ENCODE measurements around the gene PIK3C2B.

PIK3C2B gene

DNA sequence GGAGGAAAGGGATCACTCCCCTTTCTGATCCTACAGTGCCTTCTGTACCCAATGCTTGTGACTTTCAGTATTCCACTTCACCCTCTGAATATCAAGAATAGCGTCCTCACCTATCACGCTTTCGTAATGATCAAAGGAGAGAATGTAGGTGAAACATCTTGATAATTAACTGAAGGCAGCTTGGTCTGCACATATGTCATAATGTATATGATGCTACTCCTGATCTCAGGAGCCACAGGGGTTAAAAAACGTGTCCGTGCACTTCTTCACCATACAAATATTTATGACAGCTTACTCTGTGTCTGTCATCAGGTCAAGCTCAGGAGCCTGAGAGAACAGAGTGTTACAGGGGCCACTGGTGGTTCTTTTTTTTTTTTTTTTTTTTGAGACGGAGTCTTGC is 1.2 kb upstream of the PIK3C2B start:
- H3K4me1 ChIP-seq (ENCODE audit: control insufficient read depth, insufficient read depth, low read depth, low read length), result peaks cover 14% of the 10 kb centered on the region
- no peak overlapping the region for H3K4me3 ChIP-seq (ENCODE audit: insufficient read depth in 1 of 2, low read depth in 1 of 2, low read length in 2 of 2)
- H3K23ac ChIP-seq (ENCODE audit: low read length in 2 of 2), result no peak overlapping the region
- peaks cover 5% of the 10 kb centered on the region for H3K9me3 ChIP-seq (ENCODE audit: control insufficient read depth, low read length)
- no peak overlapping the region for H4K8ac ChIP-seq (ENCODE audit: low read length)
- H3K79me1 ChIP-seq (replicated peaks; ENCODE audit: low read length, poor library complexity, severe bottlenecking), result peaks cover 11% of the 10 kb centered on the region
- DNase-seq, result no peak
- H3K18ac ChIP-seq (ENCODE audit: low read depth in 1 of 2, low read length in 2 of 2), result no peak overlapping the region
- peaks cover 26 to 35% of the 10 kb centered on the region in 2 experiments for H3K27me3 ChIP-seq (ENCODE audit: control insufficient read depth in 1 of 2, insufficient read depth in 1 of 2, low read length in 2 of 2)
- no peak overlapping the region for H3K4me2 ChIP-seq (ENCODE audit: low read length, poor library complexity, severe bottlenecking)
- H3K36me3 ChIP-seq (ENCODE audit: control insufficient read depth in 1 of 2, insufficient read depth in 2 of 2, low read depth in 1 of 2, low read length in 2 of 2), result no peaks in the 10 kb centered on the region
- no peak overlapping the region for H2BK5ac ChIP-seq (ENCODE audit: low read depth, low read length, poor library complexity, severe bottlenecking)
- H2BK12ac ChIP-seq (ENCODE audit: low read length in 2 of 2), result no peak overlapping the region
- no peak overlapping the region for H2AK5ac ChIP-seq (ENCODE audit: low read length, severe bottlenecking)
- H3K9ac ChIP-seq (ENCODE audit: low read length), result no peak overlapping the region
- no peak overlapping the region for H2BK15ac ChIP-seq (ENCODE audit: low read depth, poor library complexity, severe bottlenecking)
- no peak overlapping the region for H4K91ac ChIP-seq (ENCODE audit: low read length)
- H3K27ac ChIP-seq (ENCODE audit: low read length, poor library complexity, severe bottlenecking), result no peak overlapping the region
- no peak overlapping the region for H3K4ac ChIP-seq (ENCODE audit: low read depth in 1 of 2, low read length in 2 of 2)
- WGBS, result 80% methylated on average over 1 of the region's 6 CpGs
- no peak overlapping the region for H2BK120ac ChIP-seq (ENCODE audit: low read depth, low read length)
- H3K14ac ChIP-seq (ENCODE audit: low read length in 2 of 2), result no peak overlapping the region
- H2AFZ ChIP-seq (ENCODE audit: low read depth, low read length), result no peak overlapping the region

DNA sequence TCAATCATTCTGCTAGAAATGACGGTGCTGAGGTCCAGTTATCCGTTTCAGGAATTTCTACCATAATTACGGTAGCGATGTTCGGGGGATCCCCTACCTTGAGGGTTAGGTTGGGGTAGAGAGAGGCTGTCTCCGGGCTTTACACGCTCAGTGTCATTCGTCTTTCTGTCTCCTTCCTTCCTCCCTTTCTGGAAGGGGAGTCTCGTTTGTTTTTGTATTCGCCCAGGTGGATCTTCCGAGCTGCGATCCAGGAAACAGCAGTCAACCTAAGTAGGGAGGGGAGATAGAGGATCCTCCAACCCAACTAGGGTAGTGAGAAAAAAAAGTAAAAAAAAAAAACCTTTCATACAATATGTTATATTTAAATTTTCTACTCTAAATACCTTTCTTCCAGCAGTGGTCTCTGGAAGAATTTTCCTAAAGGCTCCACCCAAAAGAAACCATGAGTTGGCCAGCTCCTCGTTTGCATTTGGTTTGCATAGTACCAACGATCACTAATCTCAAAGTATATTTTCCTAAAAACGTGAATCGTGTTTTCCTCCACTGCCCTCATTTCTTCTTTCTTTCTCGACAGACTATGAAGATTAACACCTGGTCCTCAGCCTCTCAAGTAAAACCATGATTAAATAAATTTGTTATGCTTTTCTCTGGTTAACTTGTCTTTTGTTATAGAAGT is 611 bp upstream of the PIK3C2B start:
- 11% methylated on average over 9 of the region's 17 CpGs for WGBS

DNA sequence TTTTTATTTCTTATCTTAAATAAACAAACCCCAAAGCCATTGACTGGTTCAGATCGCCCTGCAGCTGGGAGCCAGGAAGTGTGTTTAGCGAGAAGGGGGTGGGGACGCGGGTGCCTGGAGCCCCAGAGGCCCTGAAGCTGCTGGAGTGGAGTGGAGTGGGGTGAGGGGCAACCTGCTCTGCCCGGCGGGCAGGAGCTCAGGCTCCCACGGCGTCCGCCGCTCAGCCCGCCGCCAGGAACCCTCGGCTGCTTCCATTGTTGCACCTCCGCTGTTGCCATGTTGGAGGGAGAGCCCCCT is 673 bp downstream of the PIK3C2B start:
- Histone ChIP-seq H4K8ac (ENCODE audit: low read length) (peak overlapping the region; percentile 92), H2AFZ (ENCODE audit: low read depth, low read length) (peak overlapping the region; percentile 62), H2BK120ac (ENCODE audit: low read depth, low read length) (peak overlapping the region; percentile 96), H2BK12ac (ENCODE audit: low read length in 2 of 2) (peak overlapping the region in 1 of 2 experiments; percentile 76), H3K27ac (ENCODE audit: low read length, poor library complexity, severe bottlenecking) (no peak overlapping the region), H3K9me3 (ENCODE audit: control insufficient read depth, low read length) (no peaks in the 10 kb centered on the region), H3K4me1 (ENCODE audit: control insufficient read depth, insufficient read depth, low read depth, low read length) (peaks cover 14% of the 10 kb centered on the region), H3K14ac (ENCODE audit: low read length in 2 of 2) (peak overlapping the region in 1 of 2 experiments; percentile 94), H3K36me3 (ENCODE audit: control insufficient read depth in 1 of 2, insufficient read depth in 2 of 2, low read depth in 1 of 2, low read length in 2 of 2) (no peaks in the 10 kb centered on the region), H3K18ac (ENCODE audit: low read depth in 1 of 2, low read length in 2 of 2) (peak overlapping the region; percentile 95 to 99), H3K9ac (ENCODE audit: low read length) (peak overlapping the region; percentile 70), H3K27me3 (ENCODE audit: control insufficient read depth in 1 of 2, insufficient read depth in 1 of 2, low read length in 2 of 2) (peaks cover 23 to 48% of the 10 kb centered on the region in 2 experiments), H3K79me1 (replicated peaks; ENCODE audit: low read length, poor library complexity, severe bottlenecking) (peaks cover 13% of the 10 kb centered on the region), H3K4me3 (ENCODE audit: insufficient read depth in 1 of 2, low read depth in 1 of 2, low read length in 2 of 2) (peak overlapping the region; percentile 67 to 91), H3K4ac (ENCODE audit: low read depth in 1 of 2, low read length in 2 of 2) (peak overlapping the region; percentile 55 to 85), H2BK5ac (ENCODE audit: low read depth, low read length, poor library complexity, severe bottlenecking) (no peak overlapping the region), H2BK15ac (ENCODE audit: low read depth, poor library complexity, severe bottlenecking) (no peak overlapping the region), H4K91ac (ENCODE audit: low read length) (peak overlapping the region; percentile 95), H2AK5ac (ENCODE audit: low read length, severe bottlenecking) (no peak overlapping the region), H3K4me2 (ENCODE audit: low read length, poor library complexity, severe bottlenecking) (peak overlapping the region; percentile 99), H3K23ac (ENCODE audit: low read length in 2 of 2) (no peak overlapping the region)
- WGBS, result under 1% methylated on average over 12 of the region's 14 CpGs
- DNase-seq, result no peak

More for the DNA sequence above, 611 bp upstream of the PIK3C2B start:
- Histone ChIP-seq H2BK12ac (ENCODE audit: low read length in 2 of 2) (no peak overlapping the region), H3K18ac (ENCODE audit: low read depth in 1 of 2, low read length in 2 of 2) (peak overlapping the region; percentile 28 to 67), H3K4ac (ENCODE audit: low read depth in 1 of 2, low read length in 2 of 2) (no peak overlapping the region), H2AFZ (ENCODE audit: low read depth, low read length) (peak overlapping the region; percentile 84), H2BK15ac (ENCODE audit: low read depth, poor library complexity, severe bottlenecking) (no peak overlapping the region), H4K8ac (ENCODE audit: low read length) (peak overlapping the region; percentile 46), H3K27ac (ENCODE audit: low read length, poor library complexity, severe bottlenecking) (no peak overlapping the region), H2BK120ac (ENCODE audit: low read depth, low read length) (no peak overlapping the region), H2AK5ac (ENCODE audit: low read length, severe bottlenecking) (no peak overlapping the region), H3K9ac (ENCODE audit: low read length) (peak overlapping the region; percentile 70), H3K9me3 (ENCODE audit: control insufficient read depth, low read length) (peaks cover 4% of the 10 kb centered on the region), H3K14ac (ENCODE audit: low read length in 2 of 2) (peak overlapping the region in 1 of 2 experiments; percentile 49), H3K27me3 (ENCODE audit: control insufficient read depth in 1 of 2, insufficient read depth in 1 of 2, low read length in 2 of 2) (peaks cover 26 to 41% of the 10 kb centered on the region in 2 experiments), H3K4me2 (ENCODE audit: low read length, poor library complexity, severe bottlenecking) (peak overlapping the region; percentile 99), H3K36me3 (ENCODE audit: control insufficient read depth in 1 of 2, insufficient read depth in 2 of 2, low read depth in 1 of 2, low read length in 2 of 2) (no peaks in the 10 kb centered on the region), H3K4me1 (ENCODE audit: control insufficient read depth, insufficient read depth, low read depth, low read length) (peaks cover 14% of the 10 kb centered on the region), H3K4me3 (ENCODE audit: insufficient read depth in 1 of 2, low read depth in 1 of 2, low read length in 2 of 2) (peak overlapping the region; percentile 67 to 91), H3K23ac (ENCODE audit: low read length in 2 of 2) (no peak overlapping the region), H2BK5ac (ENCODE audit: low read depth, low read length, poor library complexity, severe bottlenecking) (no peak overlapping the region), H4K91ac (ENCODE audit: low read length) (no peak overlapping the region), H3K79me1 (replicated peaks; ENCODE audit: low read length, poor library complexity, severe bottlenecking) (peaks cover 12% of the 10 kb centered on the region)
- DNase-seq, result no peak

DNA sequence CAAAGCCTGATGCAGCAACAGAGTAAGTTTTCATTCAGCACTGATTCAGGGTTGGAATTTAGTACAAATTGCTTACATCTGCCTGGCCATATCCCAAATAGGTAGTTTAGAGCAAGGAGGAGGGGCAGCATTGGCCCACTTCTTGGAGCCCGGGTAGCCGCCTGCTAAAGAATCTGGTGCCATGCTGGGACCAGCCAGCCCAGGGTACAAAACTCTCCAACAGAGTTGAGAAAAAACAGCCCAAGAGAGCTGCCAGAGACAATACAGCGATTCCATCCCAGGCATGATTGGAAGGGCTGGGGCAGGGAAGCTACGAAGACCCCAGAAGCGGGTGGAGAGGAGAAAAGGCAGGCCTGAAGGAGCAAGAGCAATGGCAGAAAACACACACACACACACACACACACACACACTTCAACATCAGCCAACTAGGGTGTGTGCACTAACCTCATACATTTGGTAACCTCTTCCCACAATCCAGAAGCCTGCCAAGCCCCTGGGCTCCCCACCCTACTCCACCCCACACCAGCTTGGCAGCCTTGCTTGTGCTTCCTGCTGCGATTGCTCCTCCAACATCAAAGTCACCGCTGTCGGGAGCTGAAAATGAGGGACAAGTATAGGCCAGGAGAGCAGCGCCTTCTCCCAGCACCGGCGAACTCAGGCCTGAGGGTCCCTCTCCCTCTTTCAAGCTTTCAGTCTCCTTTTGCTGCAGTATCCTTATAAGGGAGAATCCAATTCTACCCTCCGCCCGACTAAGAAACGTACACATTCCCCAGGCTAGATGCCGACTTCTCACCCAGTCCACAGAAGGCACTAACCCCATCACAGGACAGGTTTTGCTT is 1.2 kb downstream of the PIK3C2B start:
- no peak overlapping the region for H3K23ac ChIP-seq (ENCODE audit: low read length in 2 of 2)
- H2BK5ac ChIP-seq (ENCODE audit: low read depth, low read length, poor library complexity, severe bottlenecking), result no peak overlapping the region
- peak; percentile 63 for DNase-seq
- peaks cover 25 to 47% of the 10 kb centered on the region in 2 experiments for H3K27me3 ChIP-seq (ENCODE audit: control insufficient read depth in 1 of 2, insufficient read depth in 1 of 2, low read length in 2 of 2)
- no peak overlapping the region for H2BK15ac ChIP-seq (ENCODE audit: low read depth, poor library complexity, severe bottlenecking)
- no peaks in the 10 kb centered on the region for H3K36me3 ChIP-seq (ENCODE audit: control insufficient read depth in 1 of 2, insufficient read depth in 2 of 2, low read depth in 1 of 2, low read length in 2 of 2)
- H3K4me1 ChIP-seq (ENCODE audit: control insufficient read depth, insufficient read depth, low read depth, low read length), result peaks cover 14% of the 10 kb centered on the region
- H3K4me3 ChIP-seq (ENCODE audit: insufficient read depth in 1 of 2, low read depth in 1 of 2, low read length in 2 of 2), result peak overlapping the region; percentile 48 to 91
- no peak overlapping the region for H2BK120ac ChIP-seq (ENCODE audit: low read depth, low read length)
- H2AFZ ChIP-seq (ENCODE audit: low read depth, low read length), result no peak overlapping the region
- peak overlapping the region in 1 of 2 experiments; percentile 56 for H3K4ac ChIP-seq (ENCODE audit: low read depth in 1 of 2, low read length in 2 of 2)
- H2AK5ac ChIP-seq (ENCODE audit: low read length, severe bottlenecking), result no peak overlapping the region
- peaks cover 13% of the 10 kb centered on the region for H3K79me1 ChIP-seq (replicated peaks; ENCODE audit: low read length, poor library complexity, severe bottlenecking)
- 18% methylated on average over 13 of the region's 15 CpGs for WGBS
- H3K9ac ChIP-seq (ENCODE audit: low read length), result peak overlapping the region; percentile 70
- H3K4me2 ChIP-seq (ENCODE audit: low read length, poor library complexity, severe bottlenecking), result peak overlapping the region; percentile 99
- H2BK12ac ChIP-seq (ENCODE audit: low read length in 2 of 2), result no peak overlapping the region
- peak overlapping the region; percentile 14 to 56 for H3K18ac ChIP-seq (ENCODE audit: low read depth in 1 of 2, low read length in 2 of 2)
- peak overlapping the region; percentile 57 for H4K8ac ChIP-seq (ENCODE audit: low read length)
- peak overlapping the region in 1 of 2 experiments; percentile 44 for H3K14ac ChIP-seq (ENCODE audit: low read length in 2 of 2)
- no peak overlapping the region for H4K91ac ChIP-seq (ENCODE audit: low read length)
- H3K9me3 ChIP-seq (ENCODE audit: control insufficient read depth, low read length), result no peaks in the 10 kb centered on the region
- H3K27ac ChIP-seq (ENCODE audit: low read length, poor library complexity, severe bottlenecking), result no peak overlapping the region
